Measurements from ENCODE around the gene TUB. TPM values are rescaled to one million over a fixed set of nuclear protein-coding genes. Genes with fewer than 3 reads are reported as not detected.

TUB gene
- total and polyA plus RNA-seq, 2 of the 13 experiments (the other 11 are each of a cell fraction or from before 2014, with no cell fraction given) = 4.3 to 5.6 TPM

- Histone ChIP-seq H3K4me2 (ENCODE audit: low read depth, low read length) (no peak overlapping the region), H3K9me3 (ENCODE audit: low read length) (no peaks in the 10 kb centered on the region), H3K9ac (ENCODE audit: insufficient read depth, low read depth, low read length) (no peak overlapping the region), H3K36me3 (replicated peaks in 1 of 2; ENCODE audit: control insufficient read depth in 1 of 2, insufficient read depth in 2 of 2, low read length in 2 of 2) (no peaks in the 10 kb centered on the region), H3K27me3 (ENCODE audit: control insufficient read depth in 1 of 2, insufficient read depth in 2 of 2, low read length in 2 of 2) (peaks cover 4 to 39% of the 10 kb centered on the region in 2 experiments; a peak in 4 of 5 replicates), H3K4me1 (ENCODE audit: insufficient read depth, low read length) (no peaks in the 10 kb centered on the region), H3K4me3 (replicated peaks in 1 of 3; ENCODE audit: insufficient read depth in 1 of 3, low read depth in 2 of 3, low read length in 3 of 3) (no peak overlapping the region), H3K79me2 (ENCODE audit: insufficient read depth, low read length) (no peaks in the 10 kb centered on the region), H3K27ac (ENCODE audit: extremely low read length, insufficient read depth, low read length) (no peak overlapping the region), H4K20me1 (ENCODE audit: insufficient read depth, low read length) (no peaks in the 10 kb centered on the region), H2AFZ (ENCODE audit: low read length) (no peak overlapping the region)
- DNase-seq (ENCODE audit: low spot score) (no peak), ATAC-seq (no peak), FAIRE-seq (no peak)
- TF ChIP-seq ZSCAN29 (CRISPR knock-in tag; conservative IDR thresholded peaks at IDR 0.05) = no peak
- TF ChIP-seq ZNF768 (CRISPR knock-in tag; IDR thresholded peaks at IDR 0.05) = peak; percentile 81
- WGBS (ENCODE audit: low lambda C conversion rate) = 30% methylated on average over 3 of the region's 3 CpGs
- ChIA-PET POLR2A (no interaction called here), CTCF (ENCODE audit: low intra/inter-chr PET ratio, low total read pairs) (no interaction called here)
- no TSS peak for BruUV-seq (replicated peaks)
- intact Hi-C loops (cut with micrococcal nuclease; ENCODE audit: unreplicated experiment) (no loop called here), in situ Hi-C loops (cut with HindIII; ENCODE audit: extremely low pct_ligation_motif_present, low pct_unique_long_range_greater_than_20kb) (no loop called here)
These were observed 20.8 kb upstream of the TUB start for GRCh38 chr11:8060146-8060719.

- ChIA-PET CTCF (ENCODE audit: low intra/inter-chr PET ratio, low total read pairs) (no interaction called here), POLR2A (no interaction called here)
- DNase-seq (ENCODE audit: low spot score) = no peak
- H3K27me3 ChIP-seq (ENCODE audit: control insufficient read depth in 1 of 2, insufficient read depth in 2 of 2, low read length in 2 of 2) = peaks cover 4 to 39% of the 10 kb centered on the region in 2 experiments; a peak in 4 of 5 replicates
- no peaks in the 10 kb centered on the region for H3K4me1 ChIP-seq (ENCODE audit: insufficient read depth, low read length)
- FAIRE-seq = no peak
- intact Hi-C loops (cut with micrococcal nuclease; ENCODE audit: unreplicated experiment) = no loop called here
- no peak overlapping the region for H3K27ac ChIP-seq (ENCODE audit: extremely low read length, insufficient read depth, low read length)
- no TSS peak for BruUV-seq (replicated peaks)
- H4K20me1 ChIP-seq (ENCODE audit: insufficient read depth, low read length) = no peaks in the 10 kb centered on the region
- in situ Hi-C loops (cut with HindIII; ENCODE audit: extremely low pct_ligation_motif_present, low pct_unique_long_range_greater_than_20kb) = no loop called here
- ATAC-seq = no peak
- no peaks in the 10 kb centered on the region for H3K9me3 ChIP-seq (ENCODE audit: low read length)
- H2AFZ ChIP-seq (ENCODE audit: low read length) = no peak overlapping the region
- H3K4me3 ChIP-seq (replicated peaks in 1 of 3; ENCODE audit: insufficient read depth in 1 of 3, low read depth in 2 of 3, low read length in 3 of 3) = no peak overlapping the region
- H3K79me2 ChIP-seq (ENCODE audit: insufficient read depth, low read length) = no peaks in the 10 kb centered on the region
- no peak overlapping the region for H3K4me2 ChIP-seq (ENCODE audit: low read depth, low read length)
- no peak overlapping the region for H3K9ac ChIP-seq (ENCODE audit: insufficient read depth, low read depth, low read length)
- WGBS (ENCODE audit: low lambda C conversion rate) = 55% methylated on average over 4 of the region's 12 CpGs
- no peaks in the 10 kb centered on the region for H3K36me3 ChIP-seq (replicated peaks in 1 of 2; ENCODE audit: control insufficient read depth in 1 of 2, insufficient read depth in 2 of 2, low read length in 2 of 2)
- TF ChIP-seq KLF12 (CRISPR knock-in tag; IDR thresholded peaks at IDR 0.05; ENCODE audit: borderline replicate concordance) = no peak
- no peak for TF ChIP-seq RXRB (CRISPR knock-in tag; IDR thresholded peaks at IDR 0.05; ENCODE audit: borderline replicate concordance)
- TF ChIP-seq KLF13 (CRISPR knock-in tag; IDR thresholded peaks at IDR 0.05) = no peak
- no peak for TF ChIP-seq ZNF75D (CRISPR knock-in tag; IDR thresholded peaks at IDR 0.05; ENCODE audit: borderline replicate concordance)
- TF ChIP-seq PAX8 (CRISPR knock-in tag; IDR thresholded peaks at IDR 0.05; ENCODE audit: borderline replicate concordance) = no peak
- no peak for TF ChIP-seq ZNF746 (CRISPR knock-in tag; IDR thresholded peaks at IDR 0.05)
- TF ChIP-seq ZNF577 (CRISPR knock-in tag; IDR thresholded peaks at IDR 0.05; ENCODE audit: borderline replicate concordance, low read depth) = no peak
- TF ChIP-seq ZNF782 (CRISPR knock-in tag; IDR thresholded peaks at IDR 0.05; ENCODE audit: borderline replicate concordance) = no peak
- no peak for TF ChIP-seq HNF4G (IDR thresholded peaks at IDR 0.05; ENCODE audit: borderline replicate concordance, low read depth, low read length)
- no peak for TF ChIP-seq HNF4G (CRISPR knock-in tag; IDR thresholded peaks at IDR 0.05; ENCODE audit: borderline replicate concordance, low read depth)
- TF ChIP-seq ZNF510 (CRISPR knock-in tag; IDR thresholded peaks at IDR 0.05; ENCODE audit: low read depth) = no peak
- no peak for TF ChIP-seq SRSF9 (IDR thresholded peaks at IDR 0.05; ENCODE audit: borderline replicate concordance, insufficient read depth, low read depth, low read length, poor library complexity, severe bottlenecking)
- no peak for TF ChIP-seq GTF2F1 (IDR thresholded peaks at IDR 0.05; ENCODE audit: low read length)
- no peak for TF ChIP-seq ZNF691 (CRISPR knock-in tag; IDR thresholded peaks at IDR 0.05; ENCODE audit: borderline replicate concordance, low read depth)
- TF ChIP-seq RFX1 (IDR thresholded peaks at IDR 0.05) = no peak
- TF ChIP-seq CBX5 (CRISPR knock-in tag; IDR thresholded peaks at IDR 0.05; ENCODE audit: borderline replicate concordance) = no peak
- TF ChIP-seq SP5 (CRISPR knock-in tag; IDR thresholded peaks at IDR 0.05; ENCODE audit: borderline replicate concordance, low read depth) = no peak
These were observed 20.0 kb upstream of the TUB start for GRCh38 chr11:8060801-8061554.

All from HepG2 (cell line).